HCT116 (cell line): ENCODE data around the gene TMA7B. TPM values are rescaled to one million over a fixed set of nuclear protein-coding genes. Genes with fewer than 3 reads are reported as not detected.

Experiments used
- ATAC-seq: fragments of 200-7000 bp; cut with Tn5 transposase; 2 replicates; pipeline ENCODE4 v1.9.1; 2020; ENCODE audit warnings: mild to moderate bottlenecking, moderate library complexity
- BruUV-seq: library from RNA; stranded (reverse); fragments of 400-500 nt; replicated peaks from 2 replicates; lab custom pipeline; 2021; lab: Mats Ljungman, UMichigan
- CTCF ChIA-PET: fragments of 300-600 bp; sonication (Branson Sonifier 250); formaldehyde crosslinking; loops from one replicate; lab custom pipeline; 2021; ENCODE audit warnings: antibody characterized with exemption; lab: Charles Lee
- POLR2A ChIA-PET: fragments of 300-600, 350-600 bp; sonication (Branson Sonifier 250); formaldehyde crosslinking; loops from one replicate; lab custom pipeline; 2021; ENCODE audit warnings: antibody characterized with exemption; lab: Charles Lee
- RAD21 ChIA-PET, 2 experiments: fragments of 300-600 bp; sonication (Branson Sonifier 250); formaldehyde crosslinking; loops; one replicate each; lab custom pipeline; 2023; ENCODE audit warnings: low total read pairs in 2 of 2; ENCODE audit not compliant: uncharacterized antibody in 2 of 2, unreplicated experiment in 2 of 2, low non-redundant PET in 1 of 2; lab: Charles Lee
- DNase-seq: peaks from one replicate; pipeline ENCODE4 v3.0.0-alpha.2; 2010; ENCODE audit warnings: low read depth, low spot score
- H2AFZ ChIP-seq: fragments of 200-600 bp; shearing (Covaris generic), sonication (generic); 2 replicates; pipeline ENCODE4 v1.6.1; 2017; ENCODE audit warnings: low read depth, mixed run types, mixed read lengths, antibody characterized with exemption, low read length; ENCODE audit not compliant: poor library complexity, severe bottlenecking
- H3K27ac ChIP-seq: 2 replicates; pipeline ENCODE4 v1.5.1; 2012; ENCODE audit warnings: low read depth, low read length
- H3K27me3 ChIP-seq: fragments of 200-600 bp; sonication (generic); 2 replicates; pipeline ENCODE4 v1.6.1; 2016; ENCODE audit warnings: mixed run types, low read length, mixed read lengths; ENCODE audit not compliant: insufficient read depth
- H3K36me3 ChIP-seq, 2 experiments: fragments of 200-500 bp in 1 of 2; fragments of 200-600 bp in 1 of 2; sonication (Bioruptor generic) in 1 of 2; sonication (generic) in 1 of 2; 2 replicates each; pipeline versions ENCODE4 v1.5.1 to v1.6.1; 2014 to 2016; ENCODE audit warnings: low read length in 2 of 2, inconsistent platforms in 1 of 2, mixed read lengths in 1 of 2, mixed run types in 1 of 2; ENCODE audit not compliant: insufficient read depth in 2 of 2, control insufficient read depth in 1 of 2
- H3K4me1 ChIP-seq, 2 experiments: fragments of 200-600 bp in 1 of 2; sonication (generic) in 1 of 2; 2 replicates each; pipeline versions ENCODE4 v1.5.1 to v1.6.1; 2012 to 2017; ENCODE audit warnings: low read length in 2 of 2, inconsistent platforms in 1 of 2, mild to moderate bottlenecking in 1 of 2, mixed read lengths in 1 of 2, mixed run types in 1 of 2, moderate library complexity in 1 of 2; ENCODE audit not compliant: insufficient read depth in 2 of 2, control insufficient read depth in 1 of 2
- H3K4me2 ChIP-seq: fragments of 200-600 bp; sonication (generic); 2 replicates; pipeline ENCODE4 v1.6.1; 2017; ENCODE audit warnings: mixed run types, low read length, mixed read lengths
- H3K4me3 ChIP-seq, 2 experiments: fragments of 200-600 bp in 1 of 2; sonication (generic) in 1 of 2; replicated peaks in 1 of 2; 2 replicates each; pipeline ENCODE4 v1.5.1; 2011 to 2016; ENCODE audit warnings: low read length in 2 of 2, control low read depth in 1 of 2, low read depth in 1 of 2, mild to moderate bottlenecking in 1 of 2, mixed read lengths in 1 of 2, mixed run types in 1 of 2
- H3K79me2 ChIP-seq: fragments of 200-600 bp; sonication (generic); 2 replicates; pipeline ENCODE4 v1.6.1; 2017; ENCODE audit warnings: mild to moderate bottlenecking, mixed run types, low read length, moderate library complexity, mixed read lengths; ENCODE audit not compliant: insufficient read depth
- H3K9ac ChIP-seq: fragments of 200-600 bp; sonication (generic); 2 replicates; pipeline ENCODE4 v1.6.1; 2016; ENCODE audit warnings: low read length, mixed read lengths
- H3K9me2 ChIP-seq: fragments of 200-600 bp; sonication (generic), shearing (Covaris generic); 2 replicates; pipeline ENCODE4 v1.6.1; 2017; ENCODE audit warnings: mixed run types, mild to moderate bottlenecking, moderate library complexity; ENCODE audit not compliant: insufficient read depth
- H3K9me3 ChIP-seq, 2 experiments: fragments of 200-500 bp in 1 of 2; fragments of 200-600 bp in 1 of 2; sonication (Bioruptor generic) in 1 of 2; sonication (generic) in 1 of 2; 2 replicates each; pipeline ENCODE4 v1.6.1; 2014 to 2017; ENCODE audit warnings: low read length in 2 of 2, mixed read lengths in 2 of 2, inconsistent platforms in 1 of 2, low read depth in 1 of 2, mild to moderate bottlenecking in 1 of 2, mixed run types in 1 of 2, moderate library complexity in 1 of 2; ENCODE audit not compliant: control insufficient read depth in 1 of 2, insufficient read depth in 1 of 2
- H4K20me1 ChIP-seq: fragments of 200-600 bp; sonication (generic), shearing (Covaris generic); 2 replicates; pipeline ENCODE4 v1.6.1; 2017; ENCODE audit warnings: mixed run types, mild to moderate bottlenecking, moderate library complexity; ENCODE audit not compliant: insufficient read depth
- ATF3 ChIP-seq: IDR thresholded peaks from 2 replicates; pipeline ENCODE4 v1.6.1; 2012
- CEBPB ChIP-seq: IDR thresholded peaks from 2 replicates; pipeline ENCODE4 v1.6.1; 2012; ENCODE audit warnings: low read depth
- EZH2phosphoT487 ChIP-seq: fragments of 200-600 bp; IDR thresholded peaks from 2 replicates; pipeline ENCODE4 v1.6.1; 2018; ENCODE audit warnings: antibody characterized with exemption, borderline replicate concordance
- FOSL1 ChIP-seq: IDR thresholded peaks from 2 replicates; pipeline ENCODE4 v1.6.1; 2012; ENCODE audit warnings: low read depth
- REST ChIP-seq: IDR thresholded peaks from 2 replicates; pipeline ENCODE4 v1.6.1; 2012; ENCODE audit warnings: low read depth
- TCF7L2 ChIP-seq: IDR thresholded peaks from 2 replicates; pipeline ENCODE4 v1.7.0; 2011; ENCODE audit warnings: borderline replicate concordance, inconsistent platforms; ENCODE audit not compliant: insufficient read depth, insufficient read length; ENCODE audit errors: extremely low read depth
- ZBTB33 ChIP-seq: IDR thresholded peaks from 2 replicates; pipeline ENCODE4 v1.6.1; 2011; ENCODE audit warnings: mild to moderate bottlenecking, low read length, moderate library complexity; ENCODE audit not compliant: insufficient replicate concordance; ENCODE audit errors: extremely low read depth
- ZNF274 ChIP-seq: fragments of 200-500 bp; sonication (Bioruptor generic); IDR thresholded peaks from 2 replicates; pipeline ENCODE4 v1.6.1; 2014; ENCODE audit warnings: mild to moderate bottlenecking, low read depth, low read length, inconsistent platforms
- intact Hi-C: fragments of 100-400 bp; cut with micrococcal nuclease; formaldehyde crosslinking; loops from 2 replicates; pipeline ENCODE4 v1.10.0; 2022
- total RNA-seq: library from RNA; stranded (reverse); gene quantifications from one replicate; pipeline ENCODE4 v1.2.1, GENCODE V29; 2021; ENCODE audit not compliant: unreplicated experiment

The TMA7B gene
- total RNA-seq, 1 experiment from 2014 or later: not detected

- ChIA-PET POLR2A (no interaction called here), RAD21 (no interaction called here), CTCF (interaction anchor here (1.2 kb wide), 1 partner anchor 27 kb away, joined by 3 read pairs; no protein-coding TSS in a partner anchor)
- no peak for TF ChIP-seq TCF7L2
- TF ChIP-seq REST: no peak
- no peak for TF ChIP-seq ZBTB33
- no peak for TF ChIP-seq CEBPB
- TF ChIP-seq FOSL1: no peak
- TF ChIP-seq ATF3: no peak
- TF ChIP-seq ZNF274: no peak
- TF ChIP-seq EZH2phosphoT487: no peak
- no peaks in the 10 kb centered on the region for H3K9me2 ChIP-seq
- DNase-seq (no peak), ATAC-seq (no peak)
- no TSS peak for BruUV-seq
- H3K36me3 ChIP-seq: no peaks in the 10 kb centered on the region
- H3K4me1 ChIP-seq: no peaks in the 10 kb centered on the region; a peak in 1 of 4 replicates
- no peak overlapping the region for H3K4me2 ChIP-seq
- H3K27ac ChIP-seq: no peak overlapping the region
- no peak overlapping the region for H3K4me3 ChIP-seq
- no peak overlapping the region for H3K9ac ChIP-seq
- intact Hi-C loops: no loop called here
- H4K20me1 ChIP-seq: no peaks in the 10 kb centered on the region
- H3K79me2 ChIP-seq: peaks cover 34% of the 10 kb centered on the region
- H2AFZ ChIP-seq: no peak overlapping the region
- no peaks in the 10 kb centered on the region for H3K27me3 ChIP-seq
- H3K9me3 ChIP-seq: no peaks in the 10 kb centered on the region
Measured at GRCh38 chr22:40009292-40009774, 49.1 kb downstream of the TMA7B start.
